ENCODE data around the gene CLMN.

CLMN gene

GRCh38 chr14:95309261-95310051 lies 10.3 kb downstream of the CLMN start:
- no peak for DNase-seq (ENCODE audit: insufficient read length, low spot score)
- TF ChIP-seq POLR2A (IDR thresholded peaks at IDR 0.05; ENCODE audit: low read depth, low read length) = no peak
- no peak for FAIRE-seq

- no peak for TF ChIP-seq POLR2A (IDR thresholded peaks at IDR 0.05; ENCODE audit: low read depth, low read length)
- FAIRE-seq (no peak), DNase-seq (ENCODE audit: insufficient read length, low spot score) (no peak)
Observed at GRCh38 chr14:95308073-95308472, 11.6 kb downstream of the CLMN start.

GRCh38 chr14:95307402-95308041 lies 12.2 kb downstream of the CLMN start:
- DNase-seq (ENCODE audit: insufficient read length, low spot score) (no peak), FAIRE-seq (no peak)
- TF ChIP-seq POLR2A (IDR thresholded peaks at IDR 0.05; ENCODE audit: low read depth, low read length) = no peak

GRCh38 chr14:95305940-95306339 lies 13.8 kb downstream of the CLMN start:
- FAIRE-seq (no peak), DNase-seq (ENCODE audit: insufficient read length, low spot score) (no peak)
- TF ChIP-seq POLR2A (IDR thresholded peaks at IDR 0.05; ENCODE audit: low read depth, low read length) = no peak

- DNase-seq (ENCODE audit: insufficient read length, low spot score) (no peak), FAIRE-seq (no peak)
- TF ChIP-seq POLR2A (IDR thresholded peaks at IDR 0.05; ENCODE audit: low read depth, low read length) = no peak
Observed at GRCh38 chr14:95305145-95305544, 14.6 kb downstream of the CLMN start.

- no peak for DNase-seq (ENCODE audit: insufficient read length, low spot score)
- TF ChIP-seq POLR2A (IDR thresholded peaks at IDR 0.05; ENCODE audit: low read depth, low read length) = no peak
- no peak for FAIRE-seq
Observed at GRCh38 chr14:95304342-95304741, 15.4 kb downstream of the CLMN start.

- FAIRE-seq (no peak), DNase-seq (ENCODE audit: insufficient read length, low spot score) (no peak)
- no peak for TF ChIP-seq POLR2A (IDR thresholded peaks at IDR 0.05; ENCODE audit: low read depth, low read length)
Observed at GRCh38 chr14:95303552-95303951, 16.2 kb downstream of the CLMN start.

GRCh38 chr14:95302667-95303506 lies 16.8 kb downstream of the CLMN start:
- FAIRE-seq (no peak), DNase-seq (ENCODE audit: insufficient read length, low spot score) (no peak)
- no peak for TF ChIP-seq POLR2A (IDR thresholded peaks at IDR 0.05; ENCODE audit: low read depth, low read length)

GRCh38 chr14:95301527-95302187 lies 18.1 kb downstream of the CLMN start:
- TF ChIP-seq POLR2A (IDR thresholded peaks at IDR 0.05; ENCODE audit: low read depth, low read length) = no peak
- FAIRE-seq (no peak), DNase-seq (ENCODE audit: insufficient read length, low spot score) (no peak)

GRCh38 chr14:95300697-95301526 lies 18.8 kb downstream of the CLMN start:
- FAIRE-seq = no peak
- no peak for DNase-seq (ENCODE audit: insufficient read length, low spot score)
- no peak for TF ChIP-seq POLR2A (IDR thresholded peaks at IDR 0.05; ENCODE audit: low read depth, low read length)

- DNase-seq (ENCODE audit: insufficient read length, low spot score) = no peak
- no peak for TF ChIP-seq POLR2A (IDR thresholded peaks at IDR 0.05; ENCODE audit: low read depth, low read length)
- no peak for FAIRE-seq
Observed at GRCh38 chr14:95300002-95300696, 19.6 kb downstream of the CLMN start.

GRCh38 chr14:95299271-95299670 lies 20.4 kb downstream of the CLMN start:
- DNase-seq (ENCODE audit: insufficient read length, low spot score) (no peak), FAIRE-seq (no peak)
- TF ChIP-seq POLR2A (IDR thresholded peaks at IDR 0.05; ENCODE audit: low read depth, low read length) = no peak

Measured in H54 (cell line).